GM23248 (cell line): ENCODE data around the gene DSG2.

ENCODE experiments used
- EZH2 ChIP-seq: fragments of 200-600 bp; sonication (generic); IDR thresholded peaks from 2 replicates; pipeline ENCODE4 v1.6.1; 2018; ENCODE audit warnings: antibody characterized with exemption, mild to moderate bottlenecking; ENCODE audit not compliant: insufficient read depth, poor library complexity, severe bottlenecking
- EZH2phosphoT487 ChIP-seq: fragments of 200-600 bp; sonication (generic); IDR thresholded peaks from 2 replicates; pipeline ENCODE4 v1.6.1; 2018; ENCODE audit warnings: antibody characterized with exemption, moderate library complexity, mild to moderate bottlenecking, low read depth; ENCODE audit not compliant: insufficient read depth

- TF ChIP-seq EZH2 = no peak
- TF ChIP-seq EZH2phosphoT487 = no peak
Observed at GRCh38 chr18:31513189-31513935, 15.4 kb downstream of the DSG2 start.
